ENCODE data around the gene DNAH2. TPM values are rescaled to one million over a fixed set of nuclear protein-coding genes. Genes with fewer than 3 reads are reported as not detected.
A peak's percentile ranks its signal among the peaks of the same experiment; 100 is the strongest.

DNAH2 gene
- total and polyA plus RNA-seq, 2 donors (not counting 3 experiments of a cell fraction or from before 2014, with no cell fraction given) = 0.10 to 0.11 TPM

DNA sequence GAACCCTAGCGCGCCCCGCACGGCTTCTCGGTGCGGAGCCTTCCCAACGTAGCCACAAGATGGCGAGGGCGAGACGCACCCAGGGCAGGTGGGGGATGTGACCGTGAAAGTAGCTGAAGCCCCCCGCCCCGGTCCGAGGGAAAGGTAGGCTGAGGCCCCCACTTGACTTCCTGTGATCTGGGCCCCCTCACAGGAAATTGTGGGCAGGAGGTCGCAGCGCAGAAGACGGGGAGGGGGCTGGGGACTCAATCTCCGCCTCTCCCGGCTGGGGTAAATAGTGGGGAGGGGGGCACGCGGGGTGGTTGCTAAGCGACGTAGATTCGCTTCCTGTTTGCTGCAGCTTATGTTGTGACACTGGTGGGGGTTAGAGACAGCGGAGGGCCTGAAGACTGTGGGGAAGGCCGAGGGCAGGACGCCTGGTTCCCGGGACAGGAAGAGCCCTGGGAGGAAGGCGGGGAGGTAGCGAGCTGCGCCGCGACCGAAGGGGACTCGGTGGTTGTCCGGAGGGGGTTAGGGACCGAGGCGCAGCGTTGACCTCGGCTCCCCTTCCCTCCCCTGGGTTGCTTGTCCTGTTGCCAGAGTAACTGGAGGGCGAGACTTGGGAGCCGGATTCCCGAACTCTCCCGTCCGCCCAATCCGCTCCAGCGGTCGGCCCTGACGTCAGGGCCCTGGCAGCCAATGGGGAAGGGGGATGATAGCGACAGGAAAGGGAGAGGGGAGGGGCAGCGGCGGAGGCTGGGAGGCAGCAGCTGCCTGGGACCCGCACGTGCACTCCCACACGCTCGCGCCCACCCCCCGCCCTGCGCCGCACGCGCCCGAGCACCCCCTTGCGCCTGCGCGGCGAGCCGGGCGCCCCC is 117.6 kb downstream of the DNAH2 start:
- peak overlapping the region; percentile 34 to 52 (median 46) for H3K4me3 ChIP-seq (replicated peaks in 1 of 3; ENCODE audit: insufficient read depth in 1 of 3, low read depth in 1 of 3, low read length in 3 of 3)
- no peaks in the 10 kb centered on the region for H3K79me2 ChIP-seq (ENCODE audit: control insufficient read depth, insufficient read depth, low read length)
- peak; percentile 99 for FAIRE-seq
- intact Hi-C loops (cut with micrococcal nuclease) = loop anchor here (1.0 to 5.0 kb wide), 6 partner anchors 9 to 263 kb away; partner anchors contain the start of gene NAA38
- H3K27me3 ChIP-seq (ENCODE audit: control insufficient read depth in 2 of 2, insufficient read depth in 2 of 2, low read length in 2 of 2) = peaks cover 0 to 3% of the 10 kb centered on the region in 2 experiments
- H3K36me3 ChIP-seq (ENCODE audit: control insufficient read depth in 2 of 2, extremely low read depth in 1 of 2, insufficient read depth in 2 of 2, low read length in 2 of 2) = peaks cover 0 to 2% of the 10 kb centered on the region in 2 experiments
- H3K27ac ChIP-seq (ENCODE audit: insufficient read depth, low read depth, low read length) = peak overlapping the region; percentile 94
- H4K20me1 ChIP-seq (replicated peaks; ENCODE audit: control insufficient read depth, extremely low read depth, insufficient read depth, low read length) = no peaks in the 10 kb centered on the region
- dilution Hi-C loops (cut with MboI; ENCODE audit: extremely low pct_ligation_motif_present, low sequenced_read_pairs) = no loop called here
- POLR2A ChIA-PET = interaction anchor here (1.6 kb wide), 1 partner anchor 9 kb away, joined by 6 read pairs; no protein-coding TSS in a partner anchor
- no peaks in the 10 kb centered on the region for H3K9me3 ChIP-seq (replicated peaks; ENCODE audit: control insufficient read depth, insufficient read depth, low read length)
- CTCF ChIA-PET = interaction anchor here (0.8 to 5.8 kb wide), 24 partner anchors 8 to 225 kb away, joined by 3 to 32 read pairs (median 4); partner anchors contain the start of genes CHD3, CYB5D1, NAA38 and TMEM88
- peak overlapping the region; percentile 91 for H3K4me2 ChIP-seq (ENCODE audit: insufficient read depth, low read length)
- TF ChIP-seq POLR2AphosphoS5 (IDR thresholded peaks at IDR 0.05; ENCODE audit: insufficient read depth, low read depth, low read length) (peak; percentile 58), MAX (IDR thresholded peaks at IDR 0.05; ENCODE audit: insufficient read depth, insufficient read length) (peak; percentile 88), JUN (IDR thresholded peaks at IDR 0.05; ENCODE audit: borderline replicate concordance, insufficient read depth, insufficient read length, low read depth) (no peak), POLR2A (IDR thresholded peaks at IDR 0.05; ENCODE audit: low read depth, low read length) (no peak), MYC (IDR thresholded peaks at IDR 0.05; ENCODE audit: low read depth, low read length) (peak; percentile 80)
- TF ChIP-seq, protein P1, sequence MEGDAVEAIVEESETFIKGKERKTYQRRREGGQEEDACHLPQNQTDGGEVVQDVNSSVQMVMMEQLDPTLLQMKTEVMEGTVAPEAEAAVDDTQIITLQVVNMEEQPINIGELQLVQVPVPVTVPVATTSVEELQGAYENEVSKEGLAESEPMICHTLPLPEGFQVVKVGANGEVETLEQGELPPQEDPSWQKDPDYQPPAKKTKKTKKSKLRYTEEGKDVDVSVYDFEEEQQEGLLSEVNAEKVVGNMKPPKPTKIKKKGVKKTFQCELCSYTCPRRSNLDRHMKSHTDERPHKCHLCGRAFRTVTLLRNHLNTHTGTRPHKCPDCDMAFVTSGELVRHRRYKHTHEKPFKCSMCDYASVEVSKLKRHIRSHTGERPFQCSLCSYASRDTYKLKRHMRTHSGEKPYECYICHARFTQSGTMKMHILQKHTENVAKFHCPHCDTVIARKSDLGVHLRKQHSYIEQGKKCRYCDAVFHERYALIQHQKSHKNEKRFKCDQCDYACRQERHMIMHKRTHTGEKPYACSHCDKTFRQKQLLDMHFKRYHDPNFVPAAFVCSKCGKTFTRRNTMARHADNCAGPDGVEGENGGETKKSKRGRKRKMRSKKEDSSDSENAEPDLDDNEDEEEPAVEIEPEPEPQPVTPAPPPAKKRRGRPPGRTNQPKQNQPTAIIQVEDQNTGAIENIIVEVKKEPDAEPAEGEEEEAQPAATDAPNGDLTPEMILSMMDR (IDR thresholded peaks at IDR 0.05; ENCODE audit: extremely low read depth in 1 of 2, insufficient read depth in 1 of 2, low read depth in 1 of 2, low read length in 2 of 2) = peak; percentile 65 to 92
- peak; percentile 100 for DNase-seq (ENCODE audit: low read depth, low spot score)
- peaks cover 32% of the 10 kb centered on the region for H3K4me1 ChIP-seq (ENCODE audit: control insufficient read depth, extremely low read depth, insufficient read depth, low read length)
- H3K9ac ChIP-seq (replicated peaks; ENCODE audit: extremely low read depth, insufficient read depth, low read length) = peak overlapping the region; percentile 96
- BruUV-seq (replicated peaks) = TSS peak; percentile 50
- H2AFZ ChIP-seq (ENCODE audit: low read depth, low read length) = peak overlapping the region; percentile 68
- no peaks in the 10 kb centered on the region for H3K9me1 ChIP-seq (replicated peaks; ENCODE audit: control insufficient read depth, extremely low read depth, insufficient read depth, low read length)
